WTC11 (cell line): ENCODE data around the gene METAP1. TPM values are rescaled to one million over a fixed set of nuclear protein-coding genes. Genes with fewer than 3 reads are reported as not detected.

ENCODE experiments used
- AR ChIP-seq: fragments of 250-450 bp; sonication (Bioruptor Pico); IDR thresholded peaks from 2 replicates; pipeline ENCODE4 v1.9.0; 2021; ENCODE audit warnings: mild to moderate bottlenecking
- ATF6 ChIP-seq: sonication (generic); formaldehyde crosslinking; IDR thresholded peaks from 2 replicates; pipeline ENCODE4 v1.8.1; 2023; ENCODE audit warnings: mild to moderate bottlenecking, missing genetic modification reagents
- NR1H2 ChIP-seq: sonication (generic); formaldehyde crosslinking; IDR thresholded peaks from 2 replicates; pipeline ENCODE4 v1.9.0; 2021; ENCODE audit warnings: mild to moderate bottlenecking, moderate library complexity, missing genetic modification reagents
- PRRX2 ChIP-seq: fragments of 250-450 bp; sonication (Bioruptor Pico); IDR thresholded peaks from 2 replicates; pipeline ENCODE4 v1.8.0; 2021; ENCODE audit warnings: mild to moderate bottlenecking
- SP1 ChIP-seq: sonication (generic); formaldehyde crosslinking; conservative IDR thresholded peaks from 2 replicates; pipeline ENCODE4 v1.8.1; 2022; ENCODE audit warnings: missing genetic modification reagents
- STAT6 ChIP-seq: sonication (generic); formaldehyde crosslinking; conservative IDR thresholded peaks from 2 replicates; pipeline ENCODE4 v1.8.1; 2023; ENCODE audit warnings: mild to moderate bottlenecking, low read depth, missing genetic modification reagents, moderate library complexity
- TCF7 ChIP-seq: sonication (generic); formaldehyde crosslinking; IDR thresholded peaks from 2 replicates; pipeline ENCODE4 v1.8.0; 2022; ENCODE audit warnings: mild to moderate bottlenecking, low read depth, missing genetic modification reagents, moderate library complexity
- USF1 ChIP-seq: sonication (generic); formaldehyde crosslinking; IDR thresholded peaks from 2 replicates; pipeline ENCODE4 v1.8.0; 2022; ENCODE audit warnings: mild to moderate bottlenecking, missing genetic modification reagents
- ZMAT4 ChIP-seq: fragments of 250-450 bp; sonication (Bioruptor Pico); IDR thresholded peaks from 2 replicates; pipeline ENCODE4 v1.9.0; 2021; ENCODE audit warnings: mild to moderate bottlenecking
- ZNF281 ChIP-seq: sonication (generic); formaldehyde crosslinking; IDR thresholded peaks from 2 replicates; pipeline ENCODE4 v1.8.0; 2023; ENCODE audit warnings: mild to moderate bottlenecking, missing genetic modification reagents
- ZNF317 ChIP-seq: sonication (generic); formaldehyde crosslinking; IDR thresholded peaks from 2 replicates; pipeline ENCODE4 v1.8.1; 2023; ENCODE audit warnings: low read depth, mild to moderate bottlenecking, moderate library complexity, missing genetic modification reagents, borderline replicate concordance
- ZNF396 ChIP-seq: fragments of 250-450 bp; sonication (Bioruptor Pico); IDR thresholded peaks from 2 replicates; pipeline ENCODE4 v1.8.0; 2021; ENCODE audit warnings: mild to moderate bottlenecking, moderate library complexity, borderline replicate concordance
- ZNF532 ChIP-seq: fragments of 250-450 bp; sonication (Bioruptor Pico); IDR thresholded peaks from 2 replicates; pipeline ENCODE4 v1.9.0; 2021; ENCODE audit warnings: mild to moderate bottlenecking, borderline replicate concordance
- total RNA-seq: library from RNA; stranded (reverse); gene quantifications from 3 replicates; pipeline ENCODE4 v1.2.3, GENCODE V29; 2021

METAP1 gene
- total RNA-seq, 1 experiment from 2014 or later: 102 TPM

GRCh38 chr4:98969878-98970785, 25.4 kb upstream of the METAP1 start (continued):
- TF ChIP-seq ZNF317 (CRISPR knock-in tag): no peak
- no peak for TF ChIP-seq ZNF532
- TF ChIP-seq ATF6 (CRISPR knock-in tag): no peak
- no peak for TF ChIP-seq AR (CRISPR knock-in tag)
- TF ChIP-seq STAT6 (CRISPR knock-in tag): no peak
- TF ChIP-seq TCF7: no peak
- no peak for TF ChIP-seq ZMAT4 (CRISPR knock-in tag)
- TF ChIP-seq PRRX2 (CRISPR knock-in tag): no peak
- no peak for TF ChIP-seq ZNF281 (CRISPR knock-in tag)
- TF ChIP-seq ZNF396 (CRISPR knock-in tag): no peak
- no peak for TF ChIP-seq USF1 (CRISPR knock-in tag)
- no peak for TF ChIP-seq NR1H2 (CRISPR knock-in tag)
- TF ChIP-seq SP1 (CRISPR knock-in tag): no peak
